Nucleus accumbens (tissue), 56 donors: ENCODE results near the gene ZNF143.
"Not testable (repeated sequence)": the region's sequence is repeated elsewhere in the genome, so short reads cannot be mapped to it uniquely, and the experiment has no call there.

Source experiments
- DNase-seq, 56 donors: peaks; one replicate each; lab custom pipeline; 2025; lab: John Stamatoyannopoulos, UW

ZNF143 gene

GRCh38 chr11:9460322-9461062 is at the start of gene ZNF143:
TSS of gene ZNF143 (plus strand) at chr11:9461012. CDS start at chr11:9471309, 10,297 bp downstream.
- peak; percentile 97 to 100 (median 100) for DNase-seq

GRCh38 chr11:9428706-9429105 is 32.1 kb upstream of the ZNF143 start:
- DNase-seq: no peak

GRCh38 chr11:9438611-9439010 is 22.2 kb upstream of the ZNF143 start:
- DNase-seq: no peak

- no peak for DNase-seq
These were observed 14.6 kb upstream of the ZNF143 start for GRCh38 chr11:9446230-9446629.

GRCh38 chr11:9448576-9449352 is 12.0 kb upstream of the ZNF143 start:
- DNase-seq: no peak

GRCh38 chr11:9452023-9452422 is 8.8 kb upstream of the ZNF143 start:
- DNase-seq: not testable (repeated sequence)

GRCh38 chr11:9455722-9456121 is 5.1 kb upstream of the ZNF143 start:
- DNase-seq: no peak

- DNase-seq: peak in 36 of 56 donors; percentile 2 to 74 (median 20)
These were observed 1.0 kb upstream of the ZNF143 start for GRCh38 chr11:9459667-9460321.

GRCh38 chr11:9461063-9461759 is 399 bp downstream of the ZNF143 start:
- DNase-seq: peak in 55 of 56 donors; percentile 33 to 96 (median 87)

- DNase-seq: no peak
These were observed 935 bp downstream of the ZNF143 start for GRCh38 chr11:9461760-9462134.

GRCh38 chr11:9462172-9462799 is 1.5 kb downstream of the ZNF143 start:
- no peak for DNase-seq

- DNase-seq: no peak
These were observed 2.2 kb downstream of the ZNF143 start for GRCh38 chr11:9462806-9463537.

GRCh38 chr11:9470765-9471164 is 10.0 kb downstream of the ZNF143 start:
- no peak for DNase-seq

- no peak for DNase-seq
These were observed 12.6 kb downstream of the ZNF143 start for GRCh38 chr11:9473408-9473807.

- no peak for DNase-seq
These were observed 19.1 kb downstream of the ZNF143 start for GRCh38 chr11:9479899-9480298.

GRCh38 chr11:9489080-9489765 is 28.4 kb downstream of the ZNF143 start:
- DNase-seq: no peak

GRCh38 chr11:9490376-9490775 is 29.6 kb downstream of the ZNF143 start:
- DNase-seq: no peak

- DNase-seq: no peak
These were observed 32.7 kb downstream of the ZNF143 start for GRCh38 chr11:9493492-9493891.

GRCh38 chr11:9494316-9494715 is 33.5 kb downstream of the ZNF143 start:
- DNase-seq: no peak
